ENCODE data around the gene ISY1.
A peak's percentile ranks its signal among the peaks of the same experiment; 100 is the strongest.
"Not testable (repeated sequence)": the region's sequence is repeated elsewhere in the genome, so short reads cannot be mapped to it uniquely, and the experiment has no call there.

ISY1 gene

DNA sequence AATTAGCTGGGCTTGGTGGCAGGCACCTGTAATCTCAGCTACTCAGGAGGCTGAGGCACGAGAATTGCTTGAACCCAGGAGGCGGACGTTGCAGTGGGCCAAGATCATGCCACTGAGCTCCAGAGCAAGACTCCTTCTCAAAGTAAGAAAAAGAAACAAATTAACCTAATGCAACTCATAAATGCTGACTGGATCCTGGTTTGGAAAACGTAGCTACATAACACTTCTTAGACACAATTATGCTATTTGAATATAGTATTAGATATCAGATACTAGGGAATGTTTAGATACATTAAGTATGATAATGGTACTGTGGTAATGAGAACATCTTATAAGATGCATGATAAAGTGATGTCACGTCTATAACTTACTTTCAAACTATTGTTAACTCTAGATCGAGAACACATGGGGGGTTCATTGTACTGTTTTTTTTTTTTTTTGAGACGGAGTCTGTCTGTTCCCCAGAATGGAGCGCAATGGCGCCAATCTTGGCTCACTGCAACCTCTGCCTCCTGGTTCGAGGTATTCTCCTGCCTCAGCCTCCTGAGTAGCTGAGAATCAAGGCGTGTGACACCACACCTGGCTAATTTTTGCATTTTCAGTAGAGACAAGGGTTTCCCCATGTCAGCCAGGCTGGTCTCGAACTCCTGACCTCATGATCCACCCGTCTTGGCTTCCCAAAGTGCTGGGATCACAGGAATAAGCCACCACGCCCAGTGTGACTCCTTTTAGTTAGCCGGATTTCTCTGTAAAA is 5.9 kb upstream of the ISY1 start:
- DNase-seq: no peak

DNA sequence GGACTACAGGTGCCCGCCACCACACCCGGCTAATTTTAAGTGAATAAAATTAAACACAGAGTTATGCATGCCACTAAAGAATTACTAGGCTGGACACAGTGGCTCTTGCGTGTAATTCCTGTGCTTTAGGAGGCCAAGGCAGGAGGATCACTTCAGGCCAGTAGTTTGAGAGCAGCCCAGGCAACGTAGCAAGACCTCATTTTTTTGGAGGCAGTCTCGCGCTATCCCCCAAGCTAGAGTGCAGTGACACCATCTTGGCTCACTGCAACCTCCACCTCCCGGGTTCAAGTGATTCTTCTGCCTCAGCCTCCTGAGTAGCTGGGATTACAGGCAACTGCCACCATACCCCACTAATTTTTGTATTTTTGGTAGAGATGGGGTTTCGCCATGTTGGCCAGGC is 4.7 kb upstream of the ISY1 start:
- DNase-seq: not testable (repeated sequence)

DNA sequence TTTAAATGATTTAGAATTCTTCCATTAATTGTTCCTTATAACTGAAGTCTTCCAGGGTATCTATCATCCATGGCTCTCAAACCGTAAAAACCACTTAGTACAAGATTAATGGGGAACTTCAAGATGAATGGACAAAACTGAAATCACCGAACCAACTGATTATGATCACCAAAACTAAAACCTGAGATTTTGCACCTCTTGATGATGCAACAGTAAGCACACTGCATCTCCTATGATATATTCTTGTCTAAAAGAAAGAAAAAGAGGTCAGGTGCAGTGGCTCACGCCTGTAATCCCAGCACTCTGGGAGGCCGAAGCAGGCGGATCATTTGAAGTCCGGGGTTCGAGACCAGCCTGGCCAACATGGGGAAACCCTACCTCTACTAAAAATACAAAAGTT is 3.6 kb upstream of the ISY1 start:
- no peak for DNase-seq

DNA sequence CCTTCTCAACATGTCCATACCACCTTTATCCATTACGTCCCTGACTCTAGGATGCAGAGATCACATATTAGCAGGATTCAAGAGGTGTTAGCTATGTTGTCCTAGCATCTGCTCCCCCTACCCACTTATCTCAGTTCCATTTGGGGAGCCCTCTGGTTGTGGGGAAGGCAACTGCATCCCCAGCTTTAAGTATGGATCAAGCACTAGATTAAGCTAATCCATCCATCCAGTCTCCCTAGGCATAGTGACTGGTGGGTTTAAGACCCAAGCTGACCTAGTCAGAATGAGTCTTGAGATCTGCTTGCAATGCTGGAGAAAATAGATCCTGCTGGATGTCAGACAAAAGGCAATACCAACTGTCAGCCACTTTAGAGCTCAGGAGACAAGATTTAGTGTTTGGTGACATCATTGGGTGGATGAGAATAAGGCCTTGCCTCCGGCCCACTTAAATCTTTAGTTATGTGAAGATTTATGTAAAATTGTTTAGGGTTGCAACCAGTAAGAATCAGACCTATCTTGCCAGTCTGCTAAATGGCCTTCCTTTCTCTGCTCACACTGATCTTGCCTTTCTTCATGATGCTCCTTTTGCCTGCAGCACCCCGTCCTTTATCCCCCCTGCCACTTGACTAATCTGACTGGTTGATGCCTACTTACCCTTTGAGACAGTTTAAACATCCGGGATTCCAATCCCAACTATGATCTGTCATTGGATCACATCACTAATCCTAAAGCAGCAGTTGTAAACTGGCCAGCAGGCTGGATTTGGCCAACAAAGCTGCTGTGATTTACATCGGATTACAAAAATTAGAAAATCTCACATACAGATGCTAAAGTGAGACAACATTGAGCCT is 2.1 kb upstream of the ISY1 start:
- DNase-seq: no peak

DNA sequence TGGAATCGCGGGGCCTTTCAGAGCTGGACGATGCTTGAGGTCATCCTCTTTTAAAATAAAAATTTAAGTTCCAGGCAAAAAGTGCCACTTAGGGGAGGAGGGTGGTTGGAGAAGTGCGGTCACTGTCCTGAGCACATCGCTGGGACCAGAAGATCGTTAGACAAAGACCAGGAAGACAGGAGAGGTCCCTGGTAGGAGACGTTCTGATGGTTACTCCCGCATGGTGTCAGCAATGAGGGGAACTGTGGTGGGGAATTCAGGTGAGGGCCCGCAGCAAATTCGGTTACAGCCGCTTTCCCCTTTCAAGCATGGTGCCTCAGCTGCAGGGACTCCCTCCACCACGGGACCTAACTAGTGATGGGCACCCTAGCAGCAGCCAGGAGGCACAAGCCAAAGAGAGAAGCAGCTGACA is 1.0 kb upstream of the ISY1 start:
- DNase-seq: peak; percentile 40

DNA sequence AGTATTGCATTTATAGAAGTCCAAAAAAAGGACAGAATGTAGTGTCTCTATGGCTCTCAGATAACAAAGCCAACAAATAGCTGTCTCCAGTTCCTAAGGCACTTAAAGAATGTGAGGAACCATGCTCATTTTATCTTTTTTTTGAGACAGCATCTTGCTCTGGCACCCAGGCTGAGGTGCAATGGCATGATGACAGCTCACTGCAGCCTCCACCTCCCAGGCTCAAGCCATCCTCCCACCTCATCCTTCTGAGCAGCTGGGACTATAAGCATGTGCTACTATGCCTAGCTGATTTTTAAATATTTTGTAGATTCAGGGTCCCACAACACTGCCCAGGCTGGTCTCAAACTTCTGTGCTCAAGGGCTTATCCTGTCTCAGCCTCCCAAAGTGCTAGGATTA is 16.1 kb downstream of the ISY1 start:
- DNase-seq: no peak

DNA sequence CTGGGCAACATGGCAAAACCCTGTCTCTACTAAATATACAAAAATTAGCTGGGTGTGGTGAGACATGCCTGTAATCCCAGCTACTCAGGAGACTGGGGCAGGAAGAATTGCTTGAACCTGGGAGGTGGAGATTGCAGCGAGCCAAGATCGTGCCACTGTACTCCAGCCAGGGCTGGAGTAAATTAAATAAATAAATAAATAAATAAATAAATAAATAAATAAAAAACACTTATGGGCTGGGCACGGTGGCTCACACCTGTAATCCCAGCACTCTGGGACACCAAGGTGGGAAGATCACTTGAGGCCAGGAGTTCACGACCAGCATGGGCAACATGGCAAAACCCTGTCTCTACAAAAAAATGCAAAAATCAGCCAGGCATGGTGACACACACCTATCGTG is 19.9 kb downstream of the ISY1 start:
- DNase-seq: not testable (repeated sequence)

DNA sequence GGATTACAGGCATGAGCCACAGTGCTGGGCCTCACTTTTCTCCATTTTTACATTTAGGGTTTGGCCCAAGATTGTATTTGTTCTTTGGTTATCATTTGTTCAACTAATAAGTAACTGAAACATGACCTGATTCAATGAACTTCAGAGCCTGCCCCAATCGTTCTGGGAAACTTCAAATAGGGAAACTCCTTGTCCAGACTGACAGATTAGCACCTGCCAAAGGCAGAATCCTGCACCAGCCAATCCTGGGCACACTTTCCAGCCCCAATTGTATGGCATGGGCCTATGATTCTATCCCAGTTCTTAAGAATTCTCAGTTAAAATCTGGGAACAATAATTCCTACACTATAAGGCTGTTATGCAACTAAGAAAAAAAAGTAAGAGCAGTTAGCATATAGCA is 21.0 kb downstream of the ISY1 start:
- no peak for DNase-seq

DNA sequence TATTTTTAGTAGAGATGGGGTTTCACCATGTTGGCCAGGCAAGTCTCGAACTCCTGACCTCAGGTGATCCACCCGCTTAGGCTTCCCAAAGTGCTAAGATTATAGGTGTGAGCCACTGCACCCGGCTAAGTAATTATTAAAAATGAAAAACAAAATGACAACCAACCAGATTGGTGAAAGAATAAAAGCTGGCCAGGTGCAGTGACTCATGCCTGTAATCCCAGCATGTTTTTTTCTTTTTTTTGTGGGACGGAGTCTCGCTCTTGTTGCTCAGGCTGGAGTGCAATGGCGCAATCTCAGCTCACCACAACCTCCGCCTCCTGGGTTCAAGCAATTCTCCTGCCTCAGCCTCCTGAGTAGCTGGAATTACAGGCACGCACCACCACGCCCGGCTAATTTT is 24.6 kb downstream of the ISY1 start:
- not testable (repeated sequence) for DNase-seq

DNA sequence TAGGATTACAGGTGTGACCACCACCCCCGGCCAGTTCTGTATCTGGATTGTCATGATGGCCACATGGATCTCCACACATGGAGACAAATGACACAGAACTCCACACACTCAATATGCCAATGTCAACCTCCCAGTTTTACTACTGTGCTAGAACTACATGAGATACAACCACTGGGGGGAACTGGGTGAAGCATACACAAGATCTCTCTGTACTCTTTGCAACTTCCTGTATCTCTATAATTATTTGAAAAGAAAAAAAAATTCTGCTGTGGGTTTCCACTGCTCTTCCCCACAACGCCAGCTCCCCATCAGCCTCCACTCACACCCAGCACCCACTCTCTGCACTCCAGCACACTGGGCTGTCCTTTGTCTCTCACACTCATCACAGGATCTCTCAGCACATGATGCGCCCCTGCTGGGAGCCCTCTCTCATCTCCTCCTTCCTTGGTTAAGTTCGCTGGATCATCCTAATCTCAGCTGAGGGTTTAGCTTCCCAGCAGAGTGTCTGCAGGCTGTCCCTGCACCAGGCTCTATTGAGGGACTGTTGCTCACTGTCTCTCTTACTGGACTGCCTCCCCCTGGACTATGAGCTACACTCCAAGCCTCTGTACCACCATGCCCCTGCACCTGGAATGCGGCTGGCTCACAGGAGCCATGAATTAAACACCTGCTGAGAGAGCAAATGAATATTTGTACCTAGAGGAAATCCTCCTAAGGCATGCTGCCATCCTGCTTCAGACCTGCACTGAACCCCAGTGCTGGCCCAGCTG is 28.6 kb downstream of the ISY1 start:
- DNase-seq: no peak

DNA sequence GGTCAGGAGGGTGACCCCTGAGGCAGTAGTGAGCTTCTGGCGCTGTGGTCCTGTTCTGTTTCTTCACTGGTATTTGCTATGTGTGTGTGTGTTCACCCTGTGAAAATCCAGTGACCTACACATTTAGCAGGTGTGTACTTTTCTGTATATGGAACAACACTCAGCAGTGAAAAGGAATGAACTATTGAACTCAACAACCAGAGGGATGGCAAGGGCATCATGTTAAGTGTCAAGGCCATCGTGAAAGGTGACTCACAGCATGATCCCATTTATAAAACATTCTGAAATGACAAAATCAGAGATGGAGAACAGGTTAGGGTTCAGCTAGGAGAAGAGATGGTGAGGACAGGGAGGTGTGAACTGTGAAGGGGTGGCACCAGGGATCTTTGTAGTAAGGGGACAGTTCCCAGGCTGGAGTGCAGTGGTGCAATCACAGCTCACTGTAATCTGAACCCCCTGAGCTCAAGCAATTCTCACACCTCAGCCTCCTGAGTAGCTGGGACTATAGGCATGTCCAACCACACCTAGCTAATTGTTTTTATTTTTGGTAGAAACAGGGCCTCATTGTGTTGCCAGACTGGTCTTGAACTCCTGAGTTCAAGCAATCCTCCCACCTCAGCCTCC is 29.3 kb downstream of the ISY1 start:
- DNase-seq: no peak

DNA sequence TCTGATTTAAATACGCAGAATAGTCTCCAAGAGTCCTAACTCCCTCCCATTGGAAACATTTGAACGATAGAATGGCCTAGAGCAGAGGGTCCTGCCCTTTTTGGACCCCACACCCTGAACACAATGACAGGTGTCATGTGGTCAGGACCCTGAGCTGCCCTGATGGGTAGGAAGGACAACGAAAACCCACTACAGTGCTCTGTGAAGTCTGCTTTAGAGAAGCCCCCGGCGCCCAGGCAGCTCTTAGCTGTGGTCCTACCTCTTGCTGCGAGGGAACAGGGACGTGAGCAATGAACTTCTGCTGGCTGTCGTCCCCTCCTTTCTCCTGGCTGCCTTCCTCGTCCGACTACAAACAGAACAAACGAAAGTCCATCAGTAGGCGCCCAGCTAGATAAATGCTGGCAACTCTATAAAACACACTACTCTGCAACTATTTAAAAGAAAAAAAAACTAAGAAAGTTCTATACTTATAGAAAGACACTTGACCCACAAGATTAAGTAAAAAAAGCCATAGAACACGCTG is 30.5 kb downstream of the ISY1 start:
- DNase-seq: no peak

DNA sequence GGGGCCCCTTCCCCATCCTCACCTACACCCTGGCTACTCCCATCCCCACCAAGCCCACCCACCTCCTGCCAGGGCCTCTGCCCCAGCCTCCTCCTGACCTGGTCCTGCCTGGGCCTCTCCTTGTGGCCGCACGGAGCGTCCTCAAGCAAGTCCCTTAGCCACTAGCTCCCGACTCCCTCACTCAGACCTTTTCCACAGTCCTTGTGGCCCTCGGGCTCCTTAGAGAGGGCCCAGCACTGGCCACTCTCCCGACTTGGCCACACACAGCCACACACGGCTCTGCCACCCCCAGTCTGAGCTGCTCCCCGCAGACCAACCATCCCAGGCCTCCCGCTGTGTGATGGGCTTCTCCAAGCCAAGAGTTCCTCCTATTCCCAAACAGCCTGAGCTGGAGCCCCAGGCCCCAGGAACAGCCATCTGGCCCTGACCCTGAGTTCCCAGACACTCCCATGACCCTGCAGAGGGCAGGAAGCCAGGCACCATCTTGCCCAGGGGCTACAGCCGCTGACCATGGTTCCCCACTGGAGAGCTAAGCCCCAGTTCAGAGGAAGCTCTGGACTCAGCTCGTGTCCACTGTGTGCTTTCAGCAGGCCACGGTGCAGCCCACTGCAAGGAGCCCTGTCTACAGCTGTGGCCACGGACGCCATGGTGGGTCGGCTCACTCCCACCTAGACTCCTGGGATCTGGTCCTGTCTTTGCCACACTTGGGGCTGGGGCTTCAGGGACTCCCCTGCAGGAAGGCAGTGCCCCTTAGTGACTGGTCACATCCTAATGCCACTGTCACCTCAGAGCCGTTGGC is 32.3 kb downstream of the ISY1 start:
- no peak for DNase-seq

DNA sequence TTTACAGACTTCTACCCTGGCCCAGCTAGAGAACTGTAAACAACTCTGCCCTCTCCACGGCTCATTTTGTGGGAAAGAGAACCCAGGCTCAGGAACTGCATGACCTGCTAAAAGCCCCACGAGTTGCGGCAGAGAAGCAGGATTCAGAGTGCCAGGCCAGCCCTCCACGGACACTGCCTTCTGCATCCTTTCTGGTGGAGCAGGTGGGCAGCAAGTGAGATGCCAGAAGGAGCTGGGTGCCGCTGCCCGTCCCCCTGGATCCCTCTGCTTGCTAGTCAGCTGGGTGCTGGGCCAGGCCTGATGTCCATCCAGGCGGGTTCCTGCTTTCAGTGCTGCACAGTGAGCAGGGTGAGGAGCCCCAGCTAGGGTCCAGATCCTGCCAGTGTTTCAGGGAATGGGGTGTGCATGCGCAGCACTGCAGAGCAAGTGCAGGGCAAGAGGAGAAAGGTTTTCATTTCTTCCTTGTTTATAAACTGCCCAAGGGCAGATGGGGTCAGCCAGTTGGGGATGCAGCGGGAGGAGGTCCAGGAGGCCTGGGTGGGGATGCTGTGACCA is 34.1 kb downstream of the ISY1 start:
- no peak for DNase-seq

DNA sequence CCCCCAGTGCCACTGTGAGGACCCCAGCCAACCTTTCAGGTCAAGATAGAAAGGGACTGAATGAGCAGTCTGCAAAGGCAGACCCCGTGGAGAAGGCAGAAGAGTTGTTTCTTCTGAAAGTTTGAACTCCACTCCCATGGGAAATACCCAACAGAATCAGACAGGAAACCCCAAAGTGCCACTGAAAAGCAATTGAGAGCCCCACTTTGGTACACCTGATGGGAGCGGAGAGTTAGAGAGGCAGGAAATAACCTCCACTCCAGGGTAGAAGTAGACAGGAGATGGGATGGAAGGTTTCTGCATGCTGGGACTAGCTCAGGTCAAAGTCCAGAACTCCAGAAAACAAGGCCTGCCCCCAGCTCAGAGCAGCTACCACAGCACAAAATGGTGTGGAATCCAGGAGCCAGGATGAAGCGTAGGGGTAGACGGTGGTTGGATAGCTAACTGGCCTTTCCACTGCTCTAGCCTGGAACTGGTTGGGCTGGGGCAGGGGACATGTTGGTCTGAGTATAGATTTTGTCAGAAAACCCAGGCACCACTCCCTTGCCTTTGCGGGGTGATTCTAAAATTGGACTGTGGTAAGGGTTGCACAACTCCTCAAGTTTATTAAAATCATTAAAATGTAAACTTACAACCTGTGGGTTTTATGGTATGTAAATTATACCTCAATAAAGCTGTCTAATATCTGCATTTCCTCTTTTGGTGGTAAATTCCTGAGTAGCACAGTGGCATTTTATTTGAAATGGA is 37.4 kb downstream of the ISY1 start:
- DNase-seq: no peak

DNA sequence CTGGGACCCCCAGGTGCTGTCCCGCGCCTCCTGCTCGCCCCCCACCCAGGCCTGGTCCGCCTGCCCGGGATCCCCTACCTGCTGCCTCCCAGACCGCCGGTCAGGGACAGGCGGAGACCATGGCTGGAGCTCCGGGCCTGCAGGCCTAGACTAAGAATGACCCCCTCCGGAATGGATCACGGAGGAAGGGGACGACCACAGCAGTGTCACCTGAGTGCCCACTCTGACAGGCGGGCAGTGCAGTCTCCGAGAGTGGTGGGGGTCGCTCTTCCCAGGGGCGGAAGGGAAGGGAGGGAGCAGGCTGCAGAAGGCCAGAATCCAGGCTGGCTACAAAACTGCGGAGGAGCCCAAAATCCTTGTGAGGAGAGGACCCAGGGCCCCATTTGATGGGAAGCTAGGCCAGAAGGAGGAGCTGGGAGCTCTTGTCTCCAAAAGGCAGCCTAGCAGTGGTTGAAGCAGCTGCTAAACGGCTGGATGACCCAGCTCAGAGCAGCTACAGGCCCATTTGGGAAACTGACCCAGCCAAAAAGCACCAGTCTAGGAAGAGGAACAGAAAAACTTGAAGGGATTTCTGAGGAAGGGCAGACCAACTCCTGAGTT is 38.4 kb downstream of the ISY1 start:
- DNase-seq: no peak

DNA sequence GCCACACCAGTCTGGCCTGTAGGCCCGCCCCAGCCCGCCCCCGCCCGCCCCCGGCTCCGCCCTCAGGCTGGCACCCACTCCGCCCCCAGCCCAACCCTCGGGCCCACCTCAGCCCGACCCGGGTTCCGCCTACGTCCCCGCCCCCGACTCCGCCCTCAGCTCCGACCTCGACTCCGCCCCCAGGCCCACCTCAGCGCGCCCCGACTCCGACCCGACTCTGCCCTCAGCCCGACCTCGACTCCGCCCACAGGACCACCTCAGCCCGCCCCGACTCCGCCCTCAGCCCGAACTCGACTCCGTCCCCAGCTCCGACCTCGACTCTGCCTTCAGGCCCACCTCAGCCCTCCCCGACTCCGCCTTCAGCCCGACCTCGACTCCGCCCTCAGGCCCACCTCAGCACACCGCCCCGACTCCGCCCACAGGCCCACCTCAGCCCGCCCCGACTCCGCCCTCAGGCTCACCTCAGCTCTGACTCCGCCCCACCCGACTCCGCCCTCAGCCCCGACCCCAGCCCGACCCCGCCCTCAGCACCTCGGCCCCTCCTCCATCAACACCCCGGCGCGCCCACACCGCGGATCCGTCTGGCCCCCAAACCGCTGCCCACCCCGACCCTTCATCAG is 39.0 kb downstream of the ISY1 start, which contains the start of gene RAB43:
TSS of gene RAB43 (minus strand) at position 13 of the 620 bp plus-strand sequence. CDS start 315 bp downstream, outside the sequence.
- peak; percentile 72 for DNase-seq

DNA sequence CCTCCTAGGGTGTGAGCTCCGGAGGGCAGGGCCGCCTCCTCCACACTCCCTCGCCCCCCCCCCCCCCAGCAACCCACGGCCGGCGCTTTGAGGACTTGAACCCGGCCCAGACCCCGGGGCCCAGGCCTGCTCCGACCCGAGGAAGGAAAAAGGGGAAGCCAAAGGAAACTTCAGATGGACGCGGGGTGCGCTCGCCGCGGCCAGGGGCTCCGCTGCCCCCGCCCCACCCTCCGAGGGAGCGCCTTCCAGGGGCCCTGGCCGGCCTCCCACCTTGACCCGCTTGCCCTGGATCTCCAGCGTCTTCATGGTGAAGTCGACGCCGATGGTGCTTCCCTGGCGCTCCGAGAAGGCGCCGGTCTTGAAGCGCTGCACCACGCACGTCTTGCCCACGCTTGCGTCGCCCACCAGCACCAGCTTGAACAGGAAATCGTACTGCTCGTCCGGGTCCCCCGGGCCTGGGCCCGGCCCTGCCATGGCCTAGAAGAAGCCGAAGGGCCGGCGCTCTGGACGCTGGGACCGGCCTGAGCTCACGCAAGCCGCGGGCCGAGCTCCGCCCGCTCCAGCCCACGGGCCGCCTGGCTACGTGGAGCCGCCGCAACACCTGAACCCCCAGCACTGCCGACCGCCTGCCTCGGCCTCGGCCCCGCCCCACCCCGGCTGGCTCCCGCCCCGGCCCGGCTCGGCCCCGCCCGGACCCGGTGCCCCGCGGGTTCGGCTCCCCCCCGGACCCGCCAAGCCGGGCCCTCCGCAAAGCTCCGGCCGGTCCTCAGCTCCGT is 39.7 kb downstream of the ISY1 start:
- DNase-seq: peak; percentile 55

Measured in stimulated activated CD4-positive, alpha-beta T cell treated with anti-CD3 and anti-CD28 coated beads, Interleukin-4, amount 100 ng/mL, for 24 hours (primary cell).